Activated B cell treated with CpG ODN at 0.5 μM for 24 hours (primary cell): ENCODE results near the gene RBM41. TPM values are rescaled to one million over a fixed set of nuclear protein-coding genes. Genes with fewer than 3 reads are reported as not detected.

Source experiments
- ATAC-seq: fragments of 200-7000 bp; cut with Tn5 transposase; one replicate; pipeline ENCODE4 v1.10.0; 2021; ENCODE audit warnings: low read depth, mild to moderate bottlenecking, moderate library complexity
- CTCF ChIA-PET: fragments of 350-600 bp; sonication (Branson Sonifier 250); formaldehyde crosslinking; loops from one replicate; lab custom pipeline; 2021; ENCODE audit warnings: antibody characterized with exemption; lab: Charles Lee
- POLR2A ChIA-PET: fragments of 350-600 bp; sonication (Branson Sonifier 250); formaldehyde crosslinking; loops from one replicate; lab custom pipeline; 2021; ENCODE audit warnings: antibody characterized with exemption; lab: Charles Lee
- DNase-seq: peaks from one replicate; pipeline ENCODE4 v3.0.0; 2022
- H3K27ac Mint-ChIP-seq: one replicate; pipeline ENCODE4 v1.8.0; 2020; ENCODE audit warnings: mixed read lengths
- H3K27me3 Mint-ChIP-seq: one replicate; pipeline ENCODE4 v1.8.0; 2021; ENCODE audit warnings: mixed read lengths
- H3K36me3 Mint-ChIP-seq: one replicate; pipeline ENCODE4 v1.8.0; 2021; ENCODE audit warnings: low read depth, mixed read lengths
- H3K4me1 Mint-ChIP-seq: one replicate; pipeline ENCODE4 v1.8.0; 2021; ENCODE audit warnings: mixed read lengths
- H3K4me3 Mint-ChIP-seq: one replicate; pipeline ENCODE4 v1.8.0; 2020; ENCODE audit warnings: mild to moderate bottlenecking, mixed read lengths
- H3K9me3 Mint-ChIP-seq: one replicate; pipeline ENCODE4 v1.8.0; 2020; ENCODE audit warnings: mixed read lengths
- intact Hi-C: fragments of 100-400 bp; cut with micrococcal nuclease; formaldehyde crosslinking; loops from one replicate; pipeline ENCODE4 v1.15.1; 2024
- total RNA-seq: library from RNA; stranded (reverse); gene quantifications from 2 replicates; pipeline ENCODE4 v1.2.3, GENCODE V29; 2022
- TF ChIP-seq, protein P1 (sequence below): fragments of 200-600 bp; IDR thresholded peaks from one replicate; pipeline ENCODE4 v1.8.0; 2022; ENCODE audit warnings: antibody characterized with exemption, mild to moderate bottlenecking

The RBM41 gene
- total RNA-seq, 1 donor from 2014 or later = 18.5 TPM

DNA sequence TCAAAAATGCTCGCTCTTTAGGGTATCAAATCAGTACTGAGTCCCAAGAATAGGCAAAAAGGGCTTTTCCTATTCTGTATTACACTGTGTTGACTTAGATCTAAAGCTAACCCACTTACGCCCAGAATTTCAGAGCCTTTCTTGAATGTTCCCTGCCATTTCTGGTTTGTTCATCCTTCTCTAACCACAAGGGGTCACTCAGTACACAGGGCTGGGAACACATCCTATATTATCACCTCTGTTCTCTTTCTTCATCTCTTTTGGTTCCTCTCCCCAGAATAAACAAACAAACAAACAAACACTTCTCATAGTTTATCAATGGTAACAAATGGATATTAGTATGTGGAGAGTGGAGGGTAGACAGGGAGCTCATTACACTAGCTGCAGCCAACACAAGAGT is 93.1 kb downstream of the RBM41 start:
- CTCF ChIA-PET = interaction anchor here (1.5 kb wide), 1 partner anchor 752 kb away, joined by 6 read pairs; the partner anchor contains the start of gene NCBP2L
- H3K9me3 Mint-ChIP-seq = no peaks in the 10 kb centered on the region
- H3K36me3 Mint-ChIP-seq = no peaks in the 10 kb centered on the region
- no peak overlapping the region for H3K27ac Mint-ChIP-seq
- peaks cover 1% of the 10 kb centered on the region for H3K27me3 Mint-ChIP-seq
- ATAC-seq (no peak), DNase-seq (no peak)
- TF ChIP-seq, protein P1, sequence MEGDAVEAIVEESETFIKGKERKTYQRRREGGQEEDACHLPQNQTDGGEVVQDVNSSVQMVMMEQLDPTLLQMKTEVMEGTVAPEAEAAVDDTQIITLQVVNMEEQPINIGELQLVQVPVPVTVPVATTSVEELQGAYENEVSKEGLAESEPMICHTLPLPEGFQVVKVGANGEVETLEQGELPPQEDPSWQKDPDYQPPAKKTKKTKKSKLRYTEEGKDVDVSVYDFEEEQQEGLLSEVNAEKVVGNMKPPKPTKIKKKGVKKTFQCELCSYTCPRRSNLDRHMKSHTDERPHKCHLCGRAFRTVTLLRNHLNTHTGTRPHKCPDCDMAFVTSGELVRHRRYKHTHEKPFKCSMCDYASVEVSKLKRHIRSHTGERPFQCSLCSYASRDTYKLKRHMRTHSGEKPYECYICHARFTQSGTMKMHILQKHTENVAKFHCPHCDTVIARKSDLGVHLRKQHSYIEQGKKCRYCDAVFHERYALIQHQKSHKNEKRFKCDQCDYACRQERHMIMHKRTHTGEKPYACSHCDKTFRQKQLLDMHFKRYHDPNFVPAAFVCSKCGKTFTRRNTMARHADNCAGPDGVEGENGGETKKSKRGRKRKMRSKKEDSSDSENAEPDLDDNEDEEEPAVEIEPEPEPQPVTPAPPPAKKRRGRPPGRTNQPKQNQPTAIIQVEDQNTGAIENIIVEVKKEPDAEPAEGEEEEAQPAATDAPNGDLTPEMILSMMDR = no peak
- H3K4me1 Mint-ChIP-seq = no peaks in the 10 kb centered on the region
- intact Hi-C loops = loop anchor here (1.0 to 10.0 kb wide), 4 partner anchors 131 to 869 kb away; partner anchors contain the start of gene NCBP2L
- POLR2A ChIA-PET = no interaction called here
- H3K4me3 Mint-ChIP-seq = no peak overlapping the region

DNA sequence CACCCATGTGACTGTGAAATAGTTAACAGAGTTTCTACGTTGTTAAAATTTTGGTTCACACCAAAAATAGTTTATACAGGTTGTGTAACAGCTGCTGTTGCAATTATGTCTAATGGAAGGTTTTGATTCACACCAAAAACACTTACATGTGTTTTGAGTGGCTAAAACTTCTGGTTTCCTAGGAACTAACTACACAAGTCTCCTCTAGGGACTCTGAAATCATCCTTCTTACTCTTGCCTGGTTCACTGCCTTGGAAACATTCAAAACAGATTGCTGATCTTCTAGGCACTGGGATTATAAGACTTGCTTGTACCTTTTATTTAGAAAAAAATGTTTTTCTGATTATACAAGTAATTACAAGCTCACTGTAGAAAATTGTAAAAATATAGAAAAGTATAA is 103.7 kb downstream of the RBM41 start:
- no peaks in the 10 kb centered on the region for H3K4me1 Mint-ChIP-seq
- ATAC-seq = no peak

More for the DNA sequence above, 103.7 kb downstream of the RBM41 start:
- H3K36me3 Mint-ChIP-seq = no peaks in the 10 kb centered on the region
- no peak overlapping the region for H3K27ac Mint-ChIP-seq
- TF ChIP-seq, protein P1 = no peak
- H3K9me3 Mint-ChIP-seq = no peaks in the 10 kb centered on the region
- ChIA-PET CTCF (no interaction called here), POLR2A (no interaction called here)
- no peak for DNase-seq
- intact Hi-C loops = no loop called here
- H3K4me3 Mint-ChIP-seq = no peak overlapping the region
- no peaks in the 10 kb centered on the region for H3K27me3 Mint-ChIP-seq

Other genes starting within 250 kb of the RBM41 start
- not detected in 2 replicates for gene RIPPLY1, start 215.5 kb downstream of the RBM41 start, total RNA-seq
- not detected in 2 replicates for gene CLDN2, start 198.4 kb downstream of the RBM41 start, total RNA-seq
- 3.7 and 4.1 TPM in 2 replicates for gene MORC4, start 118.6 kb downstream of the RBM41 start, total RNA-seq
- 1.1 and 1.4 TPM in 2 replicates for gene NUP62CL, start 87.6 kb upstream of the RBM41 start, total RNA-seq
- gene DNAAF6, start 87.8 kb upstream of the RBM41 start, total RNA-seq = not detected in 2 replicates